Prostate gland (tissue), 2 donors: ENCODE data around the gene ZNF419. TPM values are rescaled to one million over a fixed set of nuclear protein-coding genes. Genes with fewer than 3 reads are reported as not detected.

Source experiments
- DNase-seq: peaks from one replicate; pipeline ENCODE4 v3.0.0-alpha.2; 2019; ENCODE audit warnings: low spot score
- H3K27ac ChIP-seq, 2 donors: fragments of 200-600 bp; sonication (generic); 2 replicates each; pipeline ENCODE4 v1.5.1; 2017 to 2019
- H3K27me3 ChIP-seq: fragments of 200-600 bp; sonication (generic); replicated peaks from 2 replicates; pipeline ENCODE4 v1.5.1; 2019; ENCODE audit not compliant: insufficient read depth
- H3K36me3 ChIP-seq, 2 donors: fragments of 200-600 bp; sonication (generic); 1 replicate in 1 of 2; 2 replicates in 1 of 2; pipeline versions ENCODE4 v1.5.1 to v1.8.1; 2017 to 2019
- H3K4me1 ChIP-seq: fragments of 200-600 bp; sonication (generic); replicated peaks from 2 replicates; pipeline ENCODE4 v1.5.1; 2019
- H3K4me3 ChIP-seq, 2 donors: fragments of 200-600 bp; sonication (generic); 2 replicates each; pipeline ENCODE4 v1.5.1; 2017 to 2019
- H3K9me3 ChIP-seq: fragments of 200-600 bp; sonication (generic); 2 replicates; pipeline ENCODE4 v1.5.1; 2017
- CTCF ChIP-seq, 4 experiments: fragments of 200-600 bp in 2 of 4; fragments of 450-650 bp in 2 of 4; sonication (generic) in 2 of 4; IDR thresholded peaks; 1 replicate in 3 of 4; 2 replicates in 1 of 4; pipeline ENCODE4 v1.5.1; 2016 to 2019; ENCODE audit warnings: antibody characterized with exemption in 4 of 4, mild to moderate bottlenecking in 2 of 4, moderate library complexity in 2 of 4
- POLR2A ChIP-seq: fragments of 450-650 bp; IDR thresholded peaks from one replicate; pipeline ENCODE4 v1.6.1; 2016; ENCODE audit warnings: antibody characterized with exemption, mild to moderate bottlenecking
- POLR2AphosphoS5 ChIP-seq: sonication (generic); formaldehyde crosslinking; IDR thresholded peaks from one replicate; pipeline ENCODE4 v1.6.1; 2017; ENCODE audit warnings: antibody characterized with exemption
- WGBS: methylation state at CpG from one replicate; pipeline ENCODE4 v1.1.5; 2018; 5-methylcytosine and 5-hydroxymethylcytosine counted together
- intact Hi-C: fragments of 100-400 bp; cut with DNase I; formaldehyde crosslinking; loops from one replicate; pipeline ENCODE4 v1.14.2; 2022
- total RNA-seq, 2 donors: library from RNA; depleted of rRNA; stranded (reverse); fragments of >200 nt; gene quantifications; one replicate each; pipeline ENCODE4 v1.1.0, GENCODE V29; 2016

Gene ZNF419
- total RNA-seq, 2 donors from 2014 or later, result 15.4 to 16.0 TPM

GRCh38 chr19:57443121-57443696, 44.3 kb upstream of the ZNF419 start:
- Histone ChIP-seq H3K4me3 (no peak overlapping the region), H3K9me3 (no peaks in the 10 kb centered on the region), H3K27ac (no peak overlapping the region), H3K27me3 (no peaks in the 10 kb centered on the region), H3K4me1 (no peaks in the 10 kb centered on the region), H3K36me3 (no peaks in the 10 kb centered on the region)
- WGBS, result 70% methylated on average over 5 of the region's 5 CpGs
- DNase-seq, result no peak
- intact Hi-C loops, result no loop called here
- TF ChIP-seq POLR2A, result no peak
- no peak for TF ChIP-seq POLR2AphosphoS5
- no peak for TF ChIP-seq CTCF (IDR thresholded peaks at IDR 0.05)

- no peaks in the 10 kb centered on the region for H3K27me3 ChIP-seq
- no peak for TF ChIP-seq POLR2AphosphoS5
- no peak for TF ChIP-seq POLR2A
- TF ChIP-seq CTCF (IDR thresholded peaks at IDR 0.05), result no peak
- no peaks in the 10 kb centered on the region for H3K36me3 ChIP-seq
- no peak overlapping the region for H3K4me3 ChIP-seq
- no peak overlapping the region for H3K27ac ChIP-seq
- no peaks in the 10 kb centered on the region for H3K9me3 ChIP-seq
- DNase-seq, result no peak
- whole genome bisulfite sequencing, result 98% methylated on average over 3 of the region's 3 CpGs
- intact Hi-C loops, result no loop called here
- no peaks in the 10 kb centered on the region for H3K4me1 ChIP-seq
These were observed 35.2 kb upstream of the ZNF419 start for GRCh38 chr19:57452307-57452706.

- intact Hi-C loops, result no loop called here
- Histone ChIP-seq H3K27ac (no peak overlapping the region), H3K36me3 (peaks cover 0 to 2% of the 10 kb centered on the region in 2 donors), H3K9me3 (no peaks in the 10 kb centered on the region), H3K27me3 (no peaks in the 10 kb centered on the region), H3K4me3 (no peak overlapping the region), H3K4me1 (no peaks in the 10 kb centered on the region)
- 86% methylated on average over 5 of the region's 5 CpGs for WGBS
- DNase-seq, result no peak
- no peak for TF ChIP-seq POLR2A
- no peak for TF ChIP-seq CTCF (IDR thresholded peaks at IDR 0.05)
- no peak for TF ChIP-seq POLR2AphosphoS5
These were observed 21.7 kb upstream of the ZNF419 start for GRCh38 chr19:57465680-57466381.

- Histone ChIP-seq H3K4me3 (no peak overlapping the region), H3K27ac (no peak overlapping the region), H3K9me3 (no peaks in the 10 kb centered on the region), H3K36me3 (peaks cover 0 to 2% of the 10 kb centered on the region in 2 donors), H3K4me1 (no peaks in the 10 kb centered on the region), H3K27me3 (no peaks in the 10 kb centered on the region)
- intact Hi-C loops, result no loop called here
- WGBS, result 95% methylated on average over 5 of the region's 5 CpGs
- TF ChIP-seq CTCF (IDR thresholded peaks at IDR 0.05), result no peak
- TF ChIP-seq POLR2A, result no peak
- TF ChIP-seq POLR2AphosphoS5, result no peak
- no peak for DNase-seq
These were observed 21.1 kb upstream of the ZNF419 start for GRCh38 chr19:57466489-57466888.

- intact Hi-C loops, result no loop called here
- 96% methylated on average over 4 of the region's 4 CpGs for WGBS
- Histone ChIP-seq H3K9me3 (peaks cover 3% of the 10 kb centered on the region), H3K4me1 (no peaks in the 10 kb centered on the region), H3K4me3 (no peak overlapping the region), H3K36me3 (peaks cover 7 to 9% of the 10 kb centered on the region in 2 donors), H3K27me3 (no peaks in the 10 kb centered on the region), H3K27ac (no peak overlapping the region)
- DNase-seq, result no peak
- TF ChIP-seq CTCF (IDR thresholded peaks at IDR 0.05), result no peak
- no peak for TF ChIP-seq POLR2AphosphoS5
- TF ChIP-seq POLR2A, result no peak
These were observed 13.9 kb upstream of the ZNF419 start for GRCh38 chr19:57473646-57474045.
